ENCODE measurements around the gene NR5A1.

- no peak for TF ChIP-seq GATA2 (IDR thresholded peaks at IDR 0.05; ENCODE audit: low read depth, low read length)
- no peak for TF ChIP-seq GATA3 (IDR thresholded peaks at IDR 0.05; ENCODE audit: low read depth, low read length)
Observed at GRCh38 chr9:124457887-124458431, 49.2 kb downstream of the NR5A1 start.

Measured in SH-SY5Y (cell line).